GM12878 (cell line): ENCODE measurements around the gene SNRPE. TPM values are rescaled to one million over a fixed set of nuclear protein-coding genes. Genes with fewer than 3 reads are reported as not detected.

Experiments
- ATAC-seq: fragments of 200-7000 bp; cut with Tn5 transposase; 3 replicates; pipeline ENCODE4 v1.9.1; 2020; ENCODE audit warnings: mild to moderate bottlenecking, moderate library complexity
- BruUV-seq: library from RNA; stranded (reverse); fragments of 400-500 nt; replicated peaks from 2 replicates; lab custom pipeline; 2021; lab: Mats Ljungman, UMichigan
- CTCF ChIA-PET: fragments of 300-600 bp; sonication (Branson Sonifier 250); formaldehyde crosslinking; extraction: SDS; loops from one replicate; lab custom pipeline; 2021; ENCODE audit warnings: inconsistent platforms; lab: Yijun Ruan, JAX
- POLR2A ChIA-PET: fragments of 350-600 bp; formaldehyde crosslinking; extraction: SDS; loops from one replicate; lab custom pipeline; 2021; ENCODE audit warnings: inconsistent platforms; lab: Charles Lee
- RAD21 ChIA-PET: fragments of 300-600 bp; sonication (Branson Sonifier 250); formaldehyde crosslinking; loops from one replicate; lab custom pipeline; 2023; ENCODE audit warnings: antibody characterized with exemption; ENCODE audit not compliant: unreplicated experiment; lab: Charles Lee
- SMC1A ChIA-PET: fragments of 300-600 bp; sonication (Branson Sonifier 250); formaldehyde crosslinking; loops from one replicate; lab custom pipeline; 2023; ENCODE audit not compliant: unreplicated experiment, uncharacterized antibody; lab: Charles Lee
- DNase-seq: peaks from one replicate; pipeline ENCODE4 v3.0.0-alpha.2; 2011; ENCODE audit warnings: low read depth, low spot score
- FAIRE-seq: peaks from 3 replicates; lab custom pipeline; 2011; peaks lifted over from hg19 to GRCh38; lab: Jason Lieb, UNC
- H2AFZ ChIP-seq: 2 replicates; pipeline ENCODE4 v1.6.0; 2011; ENCODE audit warnings: low read depth, low read length, control low read depth; ENCODE audit not compliant: control insufficient read depth
- H3K27ac ChIP-seq: 2 replicates; pipeline ENCODE4 v1.5.1; 2011; ENCODE audit warnings: control low read depth; ENCODE audit not compliant: control insufficient read depth, insufficient read depth
- H3K27me3 ChIP-seq, 2 experiments: replicated peaks in 1 of 2; 2 replicates each; pipeline versions ENCODE4 v1.6.0 to v1.6.1; 2011; ENCODE audit warnings: low read length in 1 of 2; ENCODE audit not compliant: control insufficient read depth in 2 of 2, insufficient read depth in 2 of 2
- H3K36me3 ChIP-seq, 2 experiments: 2 replicates each; pipeline ENCODE4 v1.5.1; 2011; ENCODE audit warnings: low read length in 1 of 2; ENCODE audit not compliant: control insufficient read depth in 2 of 2, insufficient read depth in 2 of 2
- H3K4me1 ChIP-seq: 2 replicates; pipeline ENCODE4 v1.6.1; 2011; ENCODE audit warnings: mild to moderate bottlenecking, low read length, moderate library complexity, mixed read lengths; ENCODE audit not compliant: control insufficient read depth, insufficient read depth
- H3K4me2 ChIP-seq: 2 replicates; pipeline ENCODE4 v1.6.0; 2011; ENCODE audit warnings: control low read depth; ENCODE audit not compliant: control insufficient read depth, insufficient read depth
- H3K4me3 ChIP-seq: fragments of 200-600 bp; sonication (generic); 2 replicates; pipeline ENCODE4 v1.5.1; 2016
- H3K79me2 ChIP-seq: 2 replicates; pipeline ENCODE4 v1.6.0; 2011; ENCODE audit warnings: low read length; ENCODE audit not compliant: control insufficient read depth, insufficient read depth
- H3K9ac ChIP-seq: 2 replicates; pipeline ENCODE4 v1.8.0; 2011; ENCODE audit warnings: low read length, control low read depth, mixed read lengths; ENCODE audit not compliant: control insufficient read depth, insufficient read depth
- H3K9me3 ChIP-seq: replicated peaks from 3 replicates; pipeline ENCODE4 v1.5.1; 2011; ENCODE audit warnings: mild to moderate bottlenecking, low read length; ENCODE audit not compliant: control insufficient read depth, insufficient read depth
- H4K20me1 ChIP-seq: 2 replicates; pipeline ENCODE4 v1.6.0; 2011; ENCODE audit not compliant: control insufficient read depth, insufficient read depth
- CREM ChIP-seq: IDR thresholded peaks from 2 replicates; pipeline ENCODE4 v1.6.1; 2014; ENCODE audit warnings: antibody characterized with exemption, low read depth
- EP300 ChIP-seq, 2 experiments: fragments of 150-350 bp in 1 of 2; IDR thresholded peaks; 2 replicates each; pipeline ENCODE4 v1.6.1; 2011 to 2012; ENCODE audit warnings: low read depth in 2 of 2, low read length in 2 of 2, borderline replicate concordance in 1 of 2, improper control_type of control experiment in 1 of 2, inconsistent platforms in 1 of 2; ENCODE audit not compliant: control insufficient read depth in 1 of 2
- HDGF ChIP-seq: fragments of 450-650 bp; IDR thresholded peaks from 2 replicates; pipeline ENCODE4 v1.6.1; 2016; ENCODE audit warnings: antibody characterized with exemption
- HSF1 ChIP-seq: fragments of 150-350 bp; IDR thresholded peaks from 2 replicates; pipeline ENCODE4 v1.6.1; 2014; ENCODE audit warnings: mild to moderate bottlenecking, low read depth, low read length
- IKZF1 ChIP-seq: fragments of 450-650 bp; conservative IDR thresholded peaks from 2 replicates; pipeline ENCODE4 v1.6.1; 2017; ENCODE audit warnings: antibody characterized with exemption, mild to moderate bottlenecking
- IRF4 ChIP-seq: IDR thresholded peaks from 2 replicates; pipeline ENCODE4 v1.6.1; 2011; ENCODE audit warnings: low read depth, low read length
- MTA2 ChIP-seq: fragments of 450-650 bp; IDR thresholded peaks from 2 replicates; pipeline ENCODE4 v1.6.1; 2016; ENCODE audit warnings: low read depth, mild to moderate bottlenecking, moderate library complexity
- NR2F1 ChIP-seq: fragments of 450-650 bp; conservative IDR thresholded peaks from 2 replicates; pipeline ENCODE4 v1.6.1; 2017; ENCODE audit warnings: mild to moderate bottlenecking
- RB1 ChIP-seq: fragments of 450-650 bp; formaldehyde crosslinking; IDR thresholded peaks from 2 replicates; pipeline ENCODE4 v1.6.1; 2017; ENCODE audit warnings: mild to moderate bottlenecking, borderline replicate concordance
- SPI1 ChIP-seq: IDR thresholded peaks from 2 replicates; pipeline ENCODE4 v1.6.1; 2011; ENCODE audit warnings: low read depth, mild to moderate bottlenecking, low read length, moderate library complexity, borderline replicate concordance; ENCODE audit not compliant: insufficient read depth
- SRF ChIP-seq, 2 experiments: IDR thresholded peaks; 2 replicates each; pipeline ENCODE4 v1.6.1; 2011; ENCODE audit warnings: low read depth in 2 of 2, low read length in 2 of 2, mild to moderate bottlenecking in 1 of 2, moderate library complexity in 1 of 2
- TARDBP ChIP-seq: IDR thresholded peaks from 2 replicates; pipeline ENCODE4 v1.6.1; 2016; ENCODE audit warnings: borderline replicate concordance
- TCF12 ChIP-seq: IDR thresholded peaks from 2 replicates; pipeline ENCODE4 v1.6.1; 2011; ENCODE audit warnings: low read depth, mild to moderate bottlenecking, low read length
- ZBTB11 ChIP-seq: fragments of 450-650 bp; formaldehyde crosslinking; IDR thresholded peaks from 2 replicates; pipeline ENCODE4 v1.5.0; 2022; ENCODE audit warnings: mild to moderate bottlenecking, missing genetic modification characterization
- ZNF384 ChIP-seq: IDR thresholded peaks from 2 replicates; pipeline ENCODE4 v1.6.1; 2012; ENCODE audit warnings: low read depth, mild to moderate bottlenecking, low read length, improper control_type of control experiment, borderline replicate concordance
- WGBS: methylation state at CpG from one replicate; pipeline ENCODE4 v1.1.6; 2016; ENCODE audit warnings: low lambda C conversion rate; ENCODE audit not compliant: insufficient replicate concordance, insufficient coverage; ENCODE audit errors: missing lambda C conversion rate; 5-methylcytosine and 5-hydroxymethylcytosine counted together
- in situ Hi-C: fragments of 300-500 bp; cut with MboI; formaldehyde crosslinking; loops from 9 replicates; pipeline ENCODE4 v1.14.3; 2018; ENCODE audit warnings: mixed read lengths
- intact Hi-C: fragments of 100-400 bp; cut with micrococcal nuclease; formaldehyde crosslinking; loops from one replicate; pipeline ENCODE4 v1.14.2; 2022; ENCODE audit not compliant: unreplicated experiment
- polyA plus RNA-seq, 11 experiments: library from polyadenylated mRNA; depleted of rRNA in 4 of 11; unstranded in 6 of 11; stranded (reverse) in 5 of 11; fragments of >200 nt; fragmentation: Nextera tagmentation in 4 of 11; fragmentation: Illumina TruSeq in 1 of 11; extraction: Ambion mirVana in 4 of 11; extraction: Trizol in 1 of 11; gene quantifications; 1 replicate in 1 of 11; 2 replicates in 10 of 11; pipeline versions ENCODE4 v1.2.1 to v1.2.3, GENCODE V29; 2011 to 2016; ENCODE audit warnings: inconsistent platforms in 2 of 11, missing spikeins in 2 of 11, low read depth in 1 of 11
- total RNA-seq, 4 experiments: library from RNA; depleted of rRNA in 3 of 4; stranded (reverse); fragments of >200 nt in 3 of 4; fragmentation: Illumina TruSeq in 1 of 4; extraction: Trizol in 1 of 4; gene quantifications; 2 replicates each; pipeline versions ENCODE4 v1.2.1 to v1.2.3, GENCODE V29; 2013 to 2021
- TF ChIP-seq, protein P1 (sequence below): IDR thresholded peaks from 2 replicates; pipeline ENCODE4 v1.6.1; 2011; ENCODE audit warnings: mild to moderate bottlenecking, low read depth, low read length, moderate library complexity; ENCODE audit not compliant: insufficient replicate concordance

SNRPE gene
- total and polyA plus RNA-seq, 10 of the 15 experiments (the other 5 are each of a cell fraction or from before 2014, with no cell fraction given), result 109 to 1,384 (median 316) TPM

GRCh38 chr1:203870245-203870644 is 8.8 kb downstream of the SNRPE start:
- BruUV-seq, result no TSS peak
- no peak overlapping the region for H3K9ac ChIP-seq
- H4K20me1 ChIP-seq, result no peaks in the 10 kb centered on the region
- no peak for FAIRE-seq
- ChIA-PET SMC1A (interaction anchor here (1.3 to 4.8 kb wide), 3 partner anchors 245 to 269 kb away, joined by 3 to 55 read pairs (median 5); no protein-coding TSS in a partner anchor), POLR2A (interaction anchor here (0.5 kb wide), 2 partner anchors 24 to 1156 kb away, joined by 4 read pairs; no protein-coding TSS in a partner anchor)
- H3K79me2 ChIP-seq, result no peaks in the 10 kb centered on the region; the same call in 1 of the 2 replicates
- no peak for ATAC-seq
- H2AFZ ChIP-seq, result no peak overlapping the region
- TF ChIP-seq ZNF384 (no peak), HSF1 (no peak), TARDBP (no peak), IRF4 (no peak), HDGF (no peak), NR2F1 (no peak), ZBTB11 (CRISPR knock-in tag) (no peak), RB1 (no peak), TCF12 (no peak), SPI1 (no peak), CREM (no peak), MTA2 (no peak), EP300 (IDR thresholded peaks at IDR 0.05; ENCODE audit: borderline replicate concordance in 1 of 2, control insufficient read depth in 1 of 2, low read depth in 2 of 2, low read length in 2 of 2) (no peak), SRF (IDR thresholded peaks at IDR 0.05; ENCODE audit: low read depth in 2 of 2, low read length in 2 of 2) (no peak), IKZF1 (no peak)
- TF ChIP-seq, protein P1, sequence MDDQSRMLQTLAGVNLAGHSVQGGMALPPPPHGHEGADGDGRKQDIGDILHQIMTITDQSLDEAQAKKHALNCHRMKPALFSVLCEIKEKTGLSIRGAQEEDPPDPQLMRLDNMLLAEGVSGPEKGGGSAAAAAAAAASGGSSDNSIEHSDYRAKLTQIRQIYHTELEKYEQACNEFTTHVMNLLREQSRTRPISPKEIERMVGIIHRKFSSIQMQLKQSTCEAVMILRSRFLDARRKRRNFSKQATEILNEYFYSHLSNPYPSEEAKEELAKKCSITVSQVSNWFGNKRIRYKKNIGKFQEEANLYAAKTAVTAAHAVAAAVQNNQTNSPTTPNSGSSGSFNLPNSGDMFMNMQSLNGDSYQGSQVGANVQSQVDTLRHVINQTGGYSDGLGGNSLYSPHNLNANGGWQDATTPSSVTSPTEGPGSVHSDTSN, result no peak
- TF ChIP-seq, all 136 proteins: peak for 0
- peaks cover 5 to 16% of the 10 kb centered on the region in 2 experiments for H3K36me3 ChIP-seq
- H3K27ac ChIP-seq, result no peak overlapping the region
- no peaks in the 10 kb centered on the region for H3K27me3 ChIP-seq
- no peak overlapping the region for H3K4me2 ChIP-seq
- DNase-seq, result no peak
- intact Hi-C loops (no loop called here), in situ Hi-C loops (no loop called here)
- H3K4me1 ChIP-seq, result no peaks in the 10 kb centered on the region
- no peak overlapping the region for H3K4me3 ChIP-seq
- 100% methylated on average over 1 of the region's 1 CpG for WGBS
- ChIA-PET RAD21 (interaction anchor here (2.8 to 5.0 kb wide), 2 partner anchors 258 to 260 kb away, joined by 18 to 42 read pairs; no protein-coding TSS in a partner anchor), CTCF (interaction anchor here (0.6 to 5.7 kb wide), 8 partner anchors 9 to 528 kb away, joined by 3 to 102 read pairs (median 4); partner anchors contain the start of gene SNRPE)
- H3K9me3 ChIP-seq, result no peaks in the 10 kb centered on the region
